HG02973 (cell line): Measurements from ENCODE around the gene MACC1.

Experiments used
- ATAC-seq: cut with Tn5 transposase; IDR thresholded peaks from one replicate; pipeline ENCODE4 v1.9.1; 2021; ENCODE audit warnings: moderate library complexity; ENCODE audit not compliant: unreplicated experiment

MACC1 gene, protein sequence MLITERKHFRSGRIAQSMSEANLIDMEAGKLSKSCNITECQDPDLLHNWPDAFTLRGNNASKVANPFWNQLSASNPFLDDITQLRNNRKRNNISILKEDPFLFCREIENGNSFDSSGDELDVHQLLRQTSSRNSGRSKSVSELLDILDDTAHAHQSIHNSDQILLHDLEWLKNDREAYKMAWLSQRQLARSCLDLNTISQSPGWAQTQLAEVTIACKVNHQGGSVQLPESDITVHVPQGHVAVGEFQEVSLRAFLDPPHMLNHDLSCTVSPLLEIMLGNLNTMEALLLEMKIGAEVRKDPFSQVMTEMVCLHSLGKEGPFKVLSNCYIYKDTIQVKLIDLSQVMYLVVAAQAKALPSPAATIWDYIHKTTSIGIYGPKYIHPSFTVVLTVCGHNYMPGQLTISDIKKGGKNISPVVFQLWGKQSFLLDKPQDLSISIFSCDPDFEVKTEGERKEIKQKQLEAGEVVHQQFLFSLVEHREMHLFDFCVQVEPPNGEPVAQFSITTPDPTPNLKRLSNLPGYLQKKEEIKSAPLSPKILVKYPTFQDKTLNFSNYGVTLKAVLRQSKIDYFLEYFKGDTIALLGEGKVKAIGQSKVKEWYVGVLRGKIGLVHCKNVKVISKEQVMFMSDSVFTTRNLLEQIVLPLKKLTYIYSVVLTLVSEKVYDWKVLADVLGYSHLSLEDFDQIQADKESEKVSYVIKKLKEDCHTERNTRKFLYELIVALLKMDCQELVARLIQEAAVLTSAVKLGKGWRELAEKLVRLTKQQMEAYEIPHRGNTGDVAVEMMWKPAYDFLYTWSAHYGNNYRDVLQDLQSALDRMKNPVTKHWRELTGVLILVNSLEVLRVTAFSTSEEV

GRCh38 chr7:20217193-20217948 lies at the start of gene MACC1:
TSS of gene MACC1 (minus strand) at chr7:20217384. CDS start at chr7:20161862, 55,522 bp downstream.
- peak; percentile 44 for ATAC-seq

GRCh38 chr7:20264623-20265022 lies 47.4 kb upstream of the MACC1 start:
- ATAC-seq, result no peak

DNA sequence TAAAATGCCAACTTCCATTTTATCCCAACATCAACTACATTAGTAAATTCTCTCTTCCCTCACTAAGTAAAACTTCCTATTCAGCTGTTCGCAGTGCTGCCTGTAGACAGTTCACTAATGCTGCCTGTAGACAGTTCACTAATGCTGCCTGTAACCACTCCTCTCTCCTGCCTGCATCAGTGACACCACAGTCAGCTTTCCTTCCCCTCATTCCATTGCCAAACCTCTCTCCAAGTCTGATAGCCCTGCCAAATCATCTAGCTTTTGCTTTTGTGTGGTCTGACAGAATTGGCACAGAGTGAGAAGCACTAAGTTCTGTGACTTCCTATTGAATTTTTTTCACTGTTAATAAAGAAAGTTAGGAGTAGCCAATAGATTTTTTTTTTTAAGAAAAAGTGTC lies 43.0 kb upstream of the MACC1 start:
- no peak for ATAC-seq

- ATAC-seq, result no peak
Observed at GRCh38 chr7:20257212-20257611, 40.0 kb upstream of the MACC1 start.

- no peak for ATAC-seq
Observed at GRCh38 chr7:20249920-20250319, 32.7 kb upstream of the MACC1 start.

DNA sequence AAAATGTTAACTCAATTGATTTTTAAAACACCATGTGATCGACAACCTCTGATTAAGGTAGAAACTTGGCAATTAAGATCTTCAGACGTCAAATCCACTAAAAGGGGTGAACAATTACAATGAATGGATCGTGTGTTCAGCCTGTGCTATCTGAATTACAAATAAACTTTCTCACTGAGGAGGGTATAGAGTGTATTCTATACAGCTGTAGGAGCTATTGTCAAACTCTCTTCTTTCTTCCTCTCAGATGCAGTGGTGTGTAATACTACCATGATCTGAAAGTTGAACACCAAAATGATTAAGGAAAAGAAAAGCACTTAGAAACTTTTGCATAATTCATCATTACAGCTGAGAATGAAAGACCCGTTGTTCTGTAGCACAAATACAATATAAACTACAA lies 32.2 kb upstream of the MACC1 start:
- no peak for ATAC-seq

DNA sequence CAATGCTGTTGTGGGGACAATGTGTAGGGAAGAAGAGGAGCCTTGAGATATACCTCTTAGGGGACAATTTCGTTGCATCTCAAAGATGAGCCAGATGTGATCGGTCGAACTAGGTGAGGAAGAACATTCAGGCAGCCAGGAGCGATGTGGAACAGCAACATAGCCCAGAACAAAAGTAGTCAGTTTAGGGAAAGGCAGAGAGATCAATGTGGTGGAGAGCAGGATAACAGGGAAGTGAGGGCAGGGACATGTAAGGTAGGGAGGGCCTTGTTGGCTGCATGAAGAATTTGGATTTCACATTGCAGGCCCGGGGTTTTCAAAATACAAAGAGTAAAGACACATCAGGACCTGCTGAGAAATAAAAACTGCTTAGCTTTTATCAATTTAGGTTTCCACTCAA lies 29.1 kb upstream of the MACC1 start:
- no peak for ATAC-seq

DNA sequence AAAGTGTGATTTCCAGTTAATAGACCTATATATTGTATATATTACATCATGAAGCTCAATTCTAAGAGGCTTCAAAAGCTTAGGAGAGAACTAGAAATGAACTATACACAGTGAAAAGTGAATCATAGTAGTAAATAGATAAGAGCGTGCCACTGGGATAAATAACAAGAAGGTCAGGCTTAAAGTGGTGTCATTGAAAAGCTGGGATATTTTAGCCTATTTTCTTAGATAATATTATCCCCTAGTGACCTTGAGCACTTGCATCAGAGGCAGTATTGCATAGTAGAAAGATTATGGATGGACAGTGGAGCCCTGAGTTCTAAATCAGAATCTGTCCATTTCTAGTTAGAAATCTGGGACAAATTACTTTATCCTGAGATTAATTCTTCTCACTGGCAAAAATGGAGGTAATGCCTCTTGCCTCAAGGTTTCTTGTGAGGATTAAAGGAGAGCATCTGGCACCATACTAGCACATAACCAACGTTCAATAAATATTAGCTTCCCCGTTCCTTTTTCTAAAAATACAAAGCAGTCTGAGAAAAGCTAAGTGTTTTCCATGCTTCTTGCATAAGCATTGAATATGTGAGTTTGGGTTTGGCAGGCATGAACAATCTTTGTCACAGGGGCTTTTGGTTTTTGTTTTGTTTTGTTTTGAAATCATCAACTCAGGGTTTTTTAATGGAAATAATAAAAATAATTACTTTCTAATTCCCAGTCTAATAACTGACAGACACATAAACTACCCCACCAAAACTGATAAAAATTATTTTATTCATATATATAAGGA lies 27.3 kb upstream of the MACC1 start:
- ATAC-seq, result no peak

- ATAC-seq, result peak; percentile 37
Observed at GRCh38 chr7:20241911-20242261, 24.7 kb upstream of the MACC1 start.

DNA sequence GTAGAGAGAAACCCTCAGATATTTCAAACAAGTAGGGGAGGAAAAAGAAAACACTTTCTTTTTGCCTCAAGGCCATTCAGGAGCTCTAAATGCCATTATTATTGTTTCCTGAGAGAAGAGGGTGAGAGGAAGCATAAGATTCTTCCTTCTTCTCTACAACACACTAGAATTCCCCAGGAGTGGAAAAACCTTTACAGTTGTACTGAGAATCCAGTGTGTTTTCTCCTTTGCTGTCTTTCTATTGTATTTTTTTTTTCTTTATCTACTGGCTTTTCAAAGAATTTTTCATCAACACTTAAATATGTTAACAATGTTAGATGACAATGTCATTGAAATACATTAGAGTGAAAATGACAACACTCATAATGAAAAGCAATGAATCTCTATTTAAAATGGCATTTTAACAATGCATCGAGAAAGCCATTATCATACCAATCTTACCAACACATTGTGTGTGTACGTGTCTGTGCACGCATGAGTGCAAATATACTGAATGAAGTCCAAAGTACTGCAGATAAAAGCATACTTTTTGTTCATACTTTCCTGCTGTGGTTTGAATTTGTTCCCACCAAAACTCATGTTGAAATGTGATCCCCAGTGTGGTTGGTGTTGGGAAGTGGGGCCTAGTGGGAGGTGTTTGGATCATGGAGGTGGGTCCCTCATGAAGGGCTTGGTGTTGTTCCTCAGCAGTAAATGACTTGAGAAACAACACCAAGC lies 24.2 kb upstream of the MACC1 start:
- ATAC-seq, result no peak

- ATAC-seq, result peak; percentile 50
Observed at GRCh38 chr7:20240080-20240926, 23.1 kb upstream of the MACC1 start.

GRCh38 chr7:20238754-20239324 lies 21.7 kb upstream of the MACC1 start:
- peak; percentile 83 for ATAC-seq

DNA sequence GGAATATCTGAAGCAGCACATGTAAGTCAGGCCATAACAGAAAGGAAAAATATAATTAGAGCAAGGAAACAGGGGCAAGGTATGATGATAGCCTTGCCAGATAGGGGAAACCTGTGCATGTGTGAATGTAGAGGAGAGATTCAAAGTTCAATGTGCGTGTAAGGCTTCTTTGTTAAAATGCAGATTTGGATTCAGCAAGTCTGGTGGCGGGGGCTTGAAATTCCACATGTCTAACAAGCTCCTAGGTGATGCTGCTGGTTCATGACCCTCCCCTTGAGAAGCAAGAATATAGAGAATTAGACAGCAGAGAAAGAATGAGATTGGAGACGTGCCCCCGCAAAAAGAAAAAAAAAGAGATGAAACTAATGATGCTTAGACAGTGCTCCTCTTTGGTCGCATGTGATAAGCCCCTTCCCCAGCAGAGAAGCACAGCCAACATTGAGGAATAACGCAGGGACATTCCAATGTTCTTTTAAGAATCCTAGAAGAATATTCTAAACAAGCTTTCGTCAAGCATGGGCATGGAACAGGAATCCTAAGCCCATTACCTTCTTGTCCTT lies 21.1 kb upstream of the MACC1 start:
- no peak for ATAC-seq

GRCh38 chr7:20237464-20238193 lies 20.4 kb upstream of the MACC1 start:
- no peak for ATAC-seq

- no peak for ATAC-seq
Observed at GRCh38 chr7:20236790-20237189, 19.6 kb upstream of the MACC1 start.

DNA sequence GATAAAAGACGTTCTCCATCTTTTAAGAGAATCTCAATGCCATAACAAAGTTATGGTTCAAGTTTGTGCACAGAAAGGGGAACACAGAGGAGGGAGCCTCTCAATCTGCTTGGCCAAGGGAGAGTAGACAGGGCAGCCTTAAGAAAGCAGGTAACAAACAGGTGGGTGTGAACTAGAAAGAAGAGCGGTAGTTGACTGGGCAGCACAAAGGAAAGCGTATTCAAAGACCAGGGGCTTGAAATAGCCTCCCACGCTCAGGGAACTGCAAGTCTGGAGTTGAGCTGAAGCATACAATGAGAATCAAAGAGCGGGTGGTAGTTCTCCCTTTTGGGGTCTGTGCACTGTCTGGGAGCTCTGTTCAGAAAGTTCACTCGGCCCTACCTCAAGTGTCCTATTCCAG lies 18.9 kb upstream of the MACC1 start:
- no peak for ATAC-seq

DNA sequence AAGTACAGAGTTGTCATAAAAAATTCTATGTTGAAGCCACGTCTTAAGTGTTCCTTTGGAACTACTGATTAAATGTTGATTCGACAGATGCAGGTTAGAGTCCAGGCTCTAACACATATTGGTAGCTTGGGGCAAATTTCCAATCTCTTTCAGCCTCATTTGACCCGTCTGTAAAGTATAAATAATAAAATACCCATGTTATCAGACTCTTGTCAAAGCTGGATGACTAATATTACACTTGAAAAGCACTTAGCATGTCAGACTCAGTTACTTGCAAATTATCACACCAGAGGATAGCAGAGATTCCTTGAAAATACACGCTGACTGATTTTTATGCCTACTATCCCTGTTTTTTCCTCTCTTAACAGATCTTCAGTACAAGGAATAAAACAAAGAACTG lies 18.1 kb upstream of the MACC1 start:
- ATAC-seq, result no peak

DNA sequence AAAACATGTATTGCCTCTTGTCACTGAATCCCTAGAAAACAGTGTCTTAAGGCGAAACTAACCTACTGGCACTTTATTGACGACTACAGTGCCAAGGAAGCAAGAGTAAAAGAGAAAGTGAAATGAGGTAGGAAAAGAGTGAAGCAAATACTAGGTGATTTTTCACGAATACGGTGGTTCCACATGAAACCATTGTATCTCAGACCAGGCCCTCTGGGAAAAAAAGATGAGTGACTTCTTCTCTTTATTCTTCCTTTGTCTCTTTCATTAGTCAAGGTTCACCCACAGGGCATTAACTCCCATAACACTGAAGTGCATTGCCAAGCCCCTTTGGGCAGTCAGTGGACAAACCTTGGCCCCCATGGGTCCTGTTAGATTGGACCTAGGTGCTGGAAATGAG lies 16.2 kb upstream of the MACC1 start:
- ATAC-seq, result no peak
